HEK293 (cell line): Measurements from ENCODE around the gene GJA5.

ENCODE experiments used
- CTCF ChIA-PET: fragments of 350-600 bp; formaldehyde crosslinking; extraction: SDS; loops from one replicate; lab custom pipeline; 2021; ENCODE audit warnings: antibody characterized with exemption; lab: Yijun Ruan, JAX
- POLR2A ChIA-PET: fragments of 300-600 bp; formaldehyde crosslinking; extraction: SDS; loops from one replicate; lab custom pipeline; 2020; ENCODE audit warnings: antibody characterized with exemption, inconsistent platforms; lab: Yijun Ruan, JAX
- H3K27ac ChIP-seq: fragments of 200-500 bp; sonication (Bioruptor generic); 2 replicates; pipeline ENCODE4 v1.5.1; 2014; ENCODE audit warnings: low read depth, low read length, control low read depth, inconsistent platforms; ENCODE audit errors: extremely low read depth
- H3K36me3 ChIP-seq, 2 experiments: fragments of 200-500 bp in 1 of 2; sonication (Bioruptor generic) in 1 of 2; 1 replicate in 1 of 2; 2 replicates in 1 of 2; pipeline ENCODE4 v1.5.1; 2014 to 2017; ENCODE audit warnings: inconsistent platforms in 2 of 2, low read length in 2 of 2; ENCODE audit not compliant: control insufficient read depth in 2 of 2, insufficient read depth in 1 of 2
- H3K4me1 ChIP-seq: fragments of 200-500 bp; sonication (Bioruptor generic); 2 replicates; pipeline ENCODE4 v1.5.1; 2014; ENCODE audit warnings: mild to moderate bottlenecking, low read length, inconsistent platforms; ENCODE audit not compliant: control insufficient read depth, insufficient read depth
- H3K4me3 ChIP-seq: 2 replicates; pipeline ENCODE4 v1.5.1; 2011; ENCODE audit warnings: low read depth, mild to moderate bottlenecking, control low read depth, low read length, moderate library complexity
- H3K9me3 ChIP-seq: fragments of 200-500 bp; sonication (Bioruptor generic); 2 replicates; pipeline ENCODE4 v1.5.1; 2014; ENCODE audit warnings: low read depth, low read length, inconsistent platforms; ENCODE audit not compliant: control insufficient read depth, insufficient read depth
- HOXC10 ChIP-seq: sonication (generic); formaldehyde crosslinking; IDR thresholded peaks from 2 replicates; pipeline ENCODE4 v1.8.1; 2023; ENCODE audit warnings: mild to moderate bottlenecking, missing genetic modification reagents
- KLF7 ChIP-seq: fragments of 450-650 bp; formaldehyde crosslinking; IDR thresholded peaks from 2 replicates; pipeline ENCODE4 v1.5.1; 2016; ENCODE audit warnings: missing biosample characterization, missing genetic modification characterization, borderline replicate concordance
- RBAK ChIP-seq: fragments of 450-650 bp; formaldehyde crosslinking; IDR thresholded peaks from 2 replicates; pipeline ENCODE4 v1.5.1; 2016; ENCODE audit warnings: missing biosample characterization, missing genetic modification characterization
- REPIN1 ChIP-seq: fragments of 450-650 bp; formaldehyde crosslinking; IDR thresholded peaks from 2 replicates; pipeline ENCODE4 v1.5.1; 2017; ENCODE audit warnings: missing biosample characterization, missing genetic modification characterization, low read depth
- SP2 ChIP-seq: fragments of 450-650 bp; formaldehyde crosslinking; IDR thresholded peaks from 2 replicates; pipeline ENCODE4 v1.5.1; 2016; ENCODE audit warnings: missing biosample characterization, missing genetic modification characterization
- TCF7L2 ChIP-seq: IDR thresholded peaks from 2 replicates; pipeline ENCODE4 v1.6.1; 2011; ENCODE audit warnings: low read depth, mild to moderate bottlenecking, inconsistent platforms, low read length, moderate library complexity, borderline replicate concordance
- ZBTB20 ChIP-seq: fragments of 450-650 bp; formaldehyde crosslinking; IDR thresholded peaks from 2 replicates; pipeline ENCODE4 v1.5.1; 2016; ENCODE audit warnings: missing biosample characterization, missing genetic modification characterization
- ZBTB21 ChIP-seq: fragments of 450-650 bp; formaldehyde crosslinking; IDR thresholded peaks from 2 replicates; pipeline ENCODE4 v1.5.1; 2017; ENCODE audit warnings: missing biosample characterization, missing genetic modification characterization
- ZNF23 ChIP-seq: fragments of 450-650 bp; formaldehyde crosslinking; IDR thresholded peaks from 2 replicates; pipeline ENCODE4 v1.5.1; 2016; ENCODE audit warnings: missing biosample characterization, missing genetic modification characterization, borderline replicate concordance
- ZNF302 ChIP-seq: fragments of 450-650 bp; formaldehyde crosslinking; IDR thresholded peaks from 2 replicates; pipeline ENCODE4 v1.5.1; 2016; ENCODE audit warnings: missing biosample characterization, missing genetic modification characterization, low read depth
- ZNF37A ChIP-seq: fragments of 450-650 bp; IDR thresholded peaks from 2 replicates; pipeline ENCODE4 v1.5.1; 2018; ENCODE audit warnings: missing biosample characterization, missing genetic modification characterization
- ZNF394 ChIP-seq: fragments of 450-650 bp; formaldehyde crosslinking; IDR thresholded peaks from 2 replicates; pipeline ENCODE4 v1.5.1; 2016; ENCODE audit warnings: missing biosample characterization, missing genetic modification characterization, mild to moderate bottlenecking, moderate library complexity, borderline replicate concordance
- ZNF510 ChIP-seq: fragments of 450-650 bp; formaldehyde crosslinking; IDR thresholded peaks from 2 replicates; pipeline ENCODE4 v1.5.1; 2018; ENCODE audit warnings: mild to moderate bottlenecking, missing genetic modification characterization, missing biosample characterization; ENCODE audit not compliant: insufficient replicate concordance
- ZNF558 ChIP-seq: fragments of 450-650 bp; formaldehyde crosslinking; IDR thresholded peaks from 2 replicates; pipeline ENCODE4 v1.5.1; 2016; ENCODE audit warnings: missing biosample characterization, missing genetic modification characterization
- ZNF701 ChIP-seq: fragments of 450-650 bp; formaldehyde crosslinking; IDR thresholded peaks from 2 replicates; pipeline ENCODE4 v1.5.1; 2016; ENCODE audit warnings: missing biosample characterization, missing genetic modification characterization
- ZNF747 ChIP-seq: fragments of 450-650 bp; formaldehyde crosslinking; IDR thresholded peaks from 2 replicates; pipeline ENCODE4 v1.5.1; 2016; ENCODE audit warnings: missing biosample characterization, missing genetic modification characterization
- ZNF776 ChIP-seq: fragments of 450-650 bp; formaldehyde crosslinking; IDR thresholded peaks from 2 replicates; pipeline ENCODE4 v1.5.0; 2017; ENCODE audit warnings: missing biosample characterization, missing genetic modification characterization, borderline replicate concordance
- ZSCAN23 ChIP-seq: fragments of 450-650 bp; formaldehyde crosslinking; IDR thresholded peaks from 2 replicates; pipeline ENCODE4 v1.5.1; 2016; ENCODE audit warnings: missing biosample characterization, missing genetic modification characterization
- TF ChIP-seq, protein P1 (sequence below): fragments of 450-650 bp; formaldehyde crosslinking; conservative IDR thresholded peaks from 2 replicates; pipeline ENCODE4 v1.5.1; 2016; ENCODE audit warnings: low read depth, missing biosample characterization, missing genetic modification characterization
- TF ChIP-seq, protein P2 (sequence below): fragments of 450-650 bp; IDR thresholded peaks from 2 replicates; pipeline ENCODE4 v1.5.1; 2018; ENCODE audit warnings: missing biosample characterization, mild to moderate bottlenecking, missing genetic modification characterization
- TF ChIP-seq, protein P3 (sequence below): fragments of 450-650 bp; formaldehyde crosslinking; optimal IDR thresholded peaks from 2 replicates; pipeline ENCODE3; 2016; ENCODE audit warnings: missing biosample characterization, mild to moderate bottlenecking, missing genetic modification characterization
- TF ChIP-seq, protein P4 (sequence below): fragments of 450-650 bp; formaldehyde crosslinking; IDR thresholded peaks from 2 replicates; pipeline ENCODE4 v1.5.1; 2016; ENCODE audit warnings: missing biosample characterization, missing genetic modification characterization
- TF ChIP-seq, protein P5 (sequence below): fragments of 450-650 bp; formaldehyde crosslinking; IDR thresholded peaks from 2 replicates; pipeline ENCODE4 v1.5.1; 2016; ENCODE audit warnings: missing biosample characterization, missing genetic modification characterization, borderline replicate concordance

GJA5 gene

DNA sequence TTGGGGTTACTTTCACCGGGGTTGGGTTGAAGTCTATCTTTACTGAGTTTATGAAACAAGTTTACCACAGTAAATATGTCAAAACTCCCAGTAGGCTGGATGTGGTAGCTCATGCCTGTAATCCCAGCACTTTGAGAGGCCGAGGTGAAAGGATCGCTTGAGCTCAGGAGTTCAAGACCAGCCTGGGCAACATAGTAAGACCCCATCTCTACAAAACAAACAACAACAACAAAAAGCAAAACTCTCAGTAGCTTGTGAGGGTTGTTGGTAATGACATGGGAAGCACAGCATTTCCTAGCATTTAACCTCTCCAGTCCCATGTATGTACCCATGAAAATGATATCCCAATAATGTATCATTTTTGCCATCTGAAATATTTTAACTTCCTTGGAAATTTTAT, 34.7 kb downstream of the GJA5 start:
- no peak for TF ChIP-seq ZNF776 (tag by site-specific recombination)
- no peak for TF ChIP-seq RBAK
- no peak for TF ChIP-seq ZNF37A (tag by site-specific recombination)
- TF ChIP-seq, protein P1, sequence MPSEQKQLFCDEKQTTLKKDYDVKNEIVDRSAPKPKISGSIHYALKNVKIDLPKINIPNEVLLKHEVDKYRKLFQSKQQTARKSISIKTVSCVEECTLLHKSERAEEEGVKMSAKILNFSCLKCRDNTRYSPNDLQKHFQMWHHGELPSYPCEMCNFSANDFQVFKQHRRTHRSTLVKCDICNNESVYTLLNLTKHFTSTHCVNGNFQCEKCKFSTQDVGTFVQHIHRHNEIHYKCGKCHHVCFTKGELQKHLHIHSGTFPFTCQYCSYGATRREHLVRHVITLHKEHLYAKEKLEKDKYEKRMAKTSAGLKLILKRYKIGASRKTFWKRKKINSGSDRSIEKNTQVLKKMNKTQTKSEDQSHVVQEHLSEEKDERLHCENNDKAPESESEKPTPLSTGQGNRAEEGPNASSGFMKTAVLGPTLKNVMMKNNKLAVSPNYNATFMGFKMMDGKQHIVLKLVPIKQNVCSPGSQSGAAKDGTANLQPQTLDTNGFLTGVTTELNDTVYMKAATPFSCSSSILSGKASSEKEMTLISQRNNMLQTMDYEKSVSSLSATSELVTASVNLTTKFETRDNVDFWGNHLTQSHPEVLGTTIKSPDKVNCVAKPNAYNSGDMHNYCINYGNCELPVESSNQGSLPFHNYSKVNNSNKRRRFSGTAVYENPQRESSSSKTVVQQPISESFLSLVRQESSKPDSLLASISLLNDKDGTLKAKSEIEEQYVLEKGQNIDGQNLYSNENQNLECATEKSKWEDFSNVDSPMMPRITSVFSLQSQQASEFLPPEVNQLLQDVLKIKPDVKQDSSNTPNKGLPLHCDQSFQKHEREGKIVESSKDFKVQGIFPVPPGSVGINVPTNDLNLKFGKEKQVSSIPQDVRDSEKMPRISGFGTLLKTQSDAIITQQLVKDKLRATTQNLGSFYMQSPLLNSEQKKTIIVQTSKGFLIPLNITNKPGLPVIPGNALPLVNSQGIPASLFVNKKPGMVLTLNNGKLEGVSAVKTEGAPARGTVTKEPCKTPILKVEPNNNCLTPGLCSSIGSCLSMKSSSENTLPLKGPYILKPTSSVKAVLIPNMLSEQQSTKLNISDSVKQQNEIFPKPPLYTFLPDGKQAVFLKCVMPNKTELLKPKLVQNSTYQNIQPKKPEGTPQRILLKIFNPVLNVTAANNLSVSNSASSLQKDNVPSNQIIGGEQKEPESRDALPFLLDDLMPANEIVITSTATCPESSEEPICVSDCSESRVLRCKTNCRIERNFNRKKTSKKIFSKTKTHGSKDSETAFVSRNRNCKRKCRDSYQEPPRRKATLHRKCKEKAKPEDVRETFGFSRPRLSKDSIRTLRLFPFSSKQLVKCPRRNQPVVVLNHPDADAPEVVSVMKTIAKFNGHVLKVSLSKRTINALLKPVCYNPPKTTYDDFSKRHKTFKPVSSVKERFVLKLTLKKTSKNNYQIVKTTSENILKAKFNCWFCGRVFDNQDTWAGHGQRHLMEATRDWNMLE (tag by site-specific recombination), result no peak
- TF ChIP-seq ZNF558 (tag by site-specific recombination), result no peak
- no peak for TF ChIP-seq ZNF302
- no peak for TF ChIP-seq ZBTB21 (tag by site-specific recombination)
- no peak for TF ChIP-seq SP2
- TF ChIP-seq, protein P2, sequence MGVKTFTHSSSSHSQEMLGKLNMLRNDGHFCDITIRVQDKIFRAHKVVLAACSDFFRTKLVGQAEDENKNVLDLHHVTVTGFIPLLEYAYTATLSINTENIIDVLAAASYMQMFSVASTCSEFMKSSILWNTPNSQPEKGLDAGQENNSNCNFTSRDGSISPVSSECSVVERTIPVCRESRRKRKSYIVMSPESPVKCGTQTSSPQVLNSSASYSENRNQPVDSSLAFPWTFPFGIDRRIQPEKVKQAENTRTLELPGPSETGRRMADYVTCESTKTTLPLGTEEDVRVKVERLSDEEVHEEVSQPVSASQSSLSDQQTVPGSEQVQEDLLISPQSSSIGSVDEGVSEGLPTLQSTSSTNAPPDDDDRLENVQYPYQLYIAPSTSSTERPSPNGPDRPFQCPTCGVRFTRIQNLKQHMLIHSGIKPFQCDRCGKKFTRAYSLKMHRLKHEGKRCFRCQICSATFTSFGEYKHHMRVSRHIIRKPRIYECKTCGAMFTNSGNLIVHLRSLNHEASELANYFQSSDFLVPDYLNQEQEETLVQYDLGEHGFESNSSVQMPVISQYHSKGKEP (tag by site-specific recombination), result no peak
- no peak for TF ChIP-seq REPIN1 (tag by site-specific recombination)
- no peak for TF ChIP-seq KLF7 (tag by site-specific recombination)
- no peak for TF ChIP-seq ZNF394 (tag by site-specific recombination)
- TF ChIP-seq ZNF23, result no peak
- no peak for TF ChIP-seq HOXC10 (CRISPR knock-in tag)
- TF ChIP-seq, protein P3, sequence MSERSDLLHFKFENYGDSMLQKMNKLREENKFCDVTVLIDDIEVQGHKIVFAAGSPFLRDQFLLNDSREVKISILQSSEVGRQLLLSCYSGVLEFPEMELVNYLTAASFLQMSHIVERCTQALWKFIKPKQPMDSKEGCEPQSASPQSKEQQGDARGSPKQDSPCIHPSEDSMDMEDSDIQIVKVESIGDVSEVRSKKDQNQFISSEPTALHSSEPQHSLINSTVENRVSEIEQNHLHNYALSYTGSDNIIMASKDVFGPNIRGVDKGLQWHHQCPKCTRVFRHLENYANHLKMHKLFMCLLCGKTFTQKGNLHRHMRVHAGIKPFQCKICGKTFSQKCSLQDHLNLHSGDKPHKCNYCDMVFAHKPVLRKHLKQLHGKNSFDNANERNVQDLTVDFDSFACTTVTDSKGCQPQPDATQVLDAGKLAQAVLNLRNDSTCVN, result no peak
- Histone ChIP-seq H3K4me3 (no peak overlapping the region), H3K4me1 (no peaks in the 10 kb centered on the region), H3K36me3 (no peaks in the 10 kb centered on the region), H3K27ac (no peak overlapping the region), H3K9me3 (no peaks in the 10 kb centered on the region)
- ChIA-PET POLR2A (no interaction called here), CTCF (interaction anchor here (0.6 to 6.9 kb wide), 3 partner anchors 11 to 166 kb away, joined by 5 to 71 read pairs (median 9); no protein-coding TSS in a partner anchor)

DNA sequence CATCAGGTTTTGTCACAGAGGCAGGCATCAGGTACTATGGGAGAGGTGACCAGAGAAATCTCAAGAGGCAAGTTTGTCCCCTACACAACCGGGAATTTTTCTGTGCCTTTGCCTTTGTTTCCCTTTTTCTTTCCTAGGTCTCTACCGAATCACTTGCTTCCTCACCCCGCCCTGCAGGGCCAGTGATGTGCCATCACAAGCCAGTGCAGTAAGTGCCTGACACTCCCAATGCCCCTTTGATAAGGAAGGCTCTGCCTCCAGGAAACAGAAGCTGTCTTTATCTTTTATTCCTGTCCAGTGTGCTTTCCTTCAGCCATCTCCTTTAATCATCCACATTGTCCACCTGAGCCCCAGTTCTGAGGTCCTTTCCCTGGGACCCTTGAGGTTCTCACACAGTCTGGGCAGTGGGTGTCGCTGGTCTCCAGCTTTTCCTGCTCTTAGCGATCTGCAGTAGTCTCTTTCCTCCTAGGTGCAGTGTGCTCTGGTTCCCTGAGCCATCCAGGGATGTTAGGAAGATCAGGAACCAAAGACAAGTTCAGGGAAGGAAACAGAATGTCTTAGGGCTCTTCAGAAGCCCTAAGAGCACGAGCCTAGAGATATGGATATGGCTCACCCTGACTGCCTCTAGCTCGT, 36.6 kb downstream of the GJA5 start:
- CTCF ChIA-PET, result interaction anchor here (0.5 to 6.9 kb wide), 14 partner anchors 9 to 286 kb away, joined by 3 to 71 read pairs (median 4); no protein-coding TSS in a partner anchor
- TF ChIP-seq ZBTB20 (tag by site-specific recombination) (no peak), ZSCAN23 (tag by site-specific recombination) (no peak), TCF7L2 (no peak), ZNF510 (no peak), ZNF701 (tag by site-specific recombination) (no peak), ZNF747 (tag by site-specific recombination) (no peak)
- TF ChIP-seq, protein P4, sequence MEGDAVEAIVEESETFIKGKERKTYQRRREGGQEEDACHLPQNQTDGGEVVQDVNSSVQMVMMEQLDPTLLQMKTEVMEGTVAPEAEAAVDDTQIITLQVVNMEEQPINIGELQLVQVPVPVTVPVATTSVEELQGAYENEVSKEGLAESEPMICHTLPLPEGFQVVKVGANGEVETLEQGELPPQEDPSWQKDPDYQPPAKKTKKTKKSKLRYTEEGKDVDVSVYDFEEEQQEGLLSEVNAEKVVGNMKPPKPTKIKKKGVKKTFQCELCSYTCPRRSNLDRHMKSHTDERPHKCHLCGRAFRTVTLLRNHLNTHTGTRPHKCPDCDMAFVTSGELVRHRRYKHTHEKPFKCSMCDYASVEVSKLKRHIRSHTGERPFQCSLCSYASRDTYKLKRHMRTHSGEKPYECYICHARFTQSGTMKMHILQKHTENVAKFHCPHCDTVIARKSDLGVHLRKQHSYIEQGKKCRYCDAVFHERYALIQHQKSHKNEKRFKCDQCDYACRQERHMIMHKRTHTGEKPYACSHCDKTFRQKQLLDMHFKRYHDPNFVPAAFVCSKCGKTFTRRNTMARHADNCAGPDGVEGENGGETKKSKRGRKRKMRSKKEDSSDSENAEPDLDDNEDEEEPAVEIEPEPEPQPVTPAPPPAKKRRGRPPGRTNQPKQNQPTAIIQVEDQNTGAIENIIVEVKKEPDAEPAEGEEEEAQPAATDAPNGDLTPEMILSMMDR (tag by site-specific recombination), result peak; percentile 81
- TF ChIP-seq, protein P5, sequence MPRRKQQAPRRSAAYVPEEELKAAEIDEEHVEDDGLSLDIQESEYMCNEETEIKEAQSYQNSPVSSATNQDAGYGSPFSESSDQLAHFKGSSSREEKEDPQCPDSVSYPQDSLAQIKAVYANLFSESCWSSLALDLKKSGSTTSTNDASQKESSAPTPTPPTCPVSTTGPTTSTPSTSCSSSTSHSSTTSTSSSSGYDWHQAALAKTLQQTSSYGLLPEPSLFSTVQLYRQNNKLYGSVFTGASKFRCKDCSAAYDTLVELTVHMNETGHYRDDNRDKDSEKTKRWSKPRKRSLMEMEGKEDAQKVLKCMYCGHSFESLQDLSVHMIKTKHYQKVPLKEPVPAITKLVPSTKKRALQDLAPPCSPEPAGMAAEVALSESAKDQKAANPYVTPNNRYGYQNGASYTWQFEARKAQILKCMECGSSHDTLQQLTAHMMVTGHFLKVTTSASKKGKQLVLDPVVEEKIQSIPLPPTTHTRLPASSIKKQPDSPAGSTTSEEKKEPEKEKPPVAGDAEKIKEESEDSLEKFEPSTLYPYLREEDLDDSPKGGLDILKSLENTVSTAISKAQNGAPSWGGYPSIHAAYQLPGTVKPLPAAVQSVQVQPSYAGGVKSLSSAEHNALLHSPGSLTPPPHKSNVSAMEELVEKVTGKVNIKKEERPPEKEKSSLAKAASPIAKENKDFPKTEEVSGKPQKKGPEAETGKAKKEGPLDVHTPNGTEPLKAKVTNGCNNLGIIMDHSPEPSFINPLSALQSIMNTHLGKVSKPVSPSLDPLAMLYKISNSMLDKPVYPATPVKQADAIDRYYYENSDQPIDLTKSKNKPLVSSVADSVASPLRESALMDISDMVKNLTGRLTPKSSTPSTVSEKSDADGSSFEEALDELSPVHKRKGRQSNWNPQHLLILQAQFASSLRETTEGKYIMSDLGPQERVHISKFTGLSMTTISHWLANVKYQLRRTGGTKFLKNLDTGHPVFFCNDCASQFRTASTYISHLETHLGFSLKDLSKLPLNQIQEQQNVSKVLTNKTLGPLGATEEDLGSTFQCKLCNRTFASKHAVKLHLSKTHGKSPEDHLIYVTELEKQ, result no peak

More for the DNA sequence above, 36.6 kb downstream of the GJA5 start:
- Histone ChIP-seq H3K36me3 (no peaks in the 10 kb centered on the region), H3K9me3 (no peaks in the 10 kb centered on the region), H3K27ac (no peak overlapping the region), H3K4me1 (no peaks in the 10 kb centered on the region), H3K4me3 (no peak overlapping the region)
- POLR2A ChIA-PET, result no interaction called here
